Islet of Langerhans (tissue), 1 donor: ENCODE results near the gene SYCE1L.
A peak's percentile ranks its signal among the peaks of the same experiment; 100 is the strongest.
"Not testable (repeated sequence)": the region's sequence is repeated elsewhere in the genome, so short reads cannot be mapped to it uniquely, and the experiment has no call there.

Source experiments
- FAIRE-seq: peaks from one replicate; lab custom pipeline; 2011; peaks lifted over from hg19 to GRCh38; lab: Jason Lieb, UNC

SYCE1L gene

GRCh38 chr16:77199211-77199610, at the start of gene SYCE1L:
TSS of gene SYCE1L (plus strand) at chr16:77199408. CDS start at chr16:77199452, 44 bp downstream.
- no peak for FAIRE-seq

- no peak for FAIRE-seq
Observed at GRCh38 chr16:77157346-77158058, 41.7 kb upstream of the SYCE1L start.

- FAIRE-seq = no peak
Observed at GRCh38 chr16:77158293-77158692, 40.9 kb upstream of the SYCE1L start.

- no peak for FAIRE-seq
Observed at GRCh38 chr16:77165006-77165405, 34.2 kb upstream of the SYCE1L start.

- FAIRE-seq = not testable (repeated sequence)
Observed at GRCh38 chr16:77165536-77166236, 33.5 kb upstream of the SYCE1L start.

GRCh38 chr16:77166726-77167125, 32.5 kb upstream of the SYCE1L start:
- FAIRE-seq = no peak

- no peak for FAIRE-seq
Observed at GRCh38 chr16:77168901-77169300, 30.3 kb upstream of the SYCE1L start.

- no peak for FAIRE-seq
Observed at GRCh38 chr16:77169650-77170236, 29.5 kb upstream of the SYCE1L start.

GRCh38 chr16:77170805-77171204, 28.4 kb upstream of the SYCE1L start:
- no peak for FAIRE-seq

- FAIRE-seq = peak; percentile 99
Observed at GRCh38 chr16:77171745-77172635, 27.2 kb upstream of the SYCE1L start.

GRCh38 chr16:77172951-77173350, 26.3 kb upstream of the SYCE1L start:
- no peak for FAIRE-seq

GRCh38 chr16:77183137-77183536, 16.1 kb upstream of the SYCE1L start:
- no peak for FAIRE-seq

GRCh38 chr16:77186298-77186697, 12.9 kb upstream of the SYCE1L start:
- FAIRE-seq = not testable (repeated sequence)

- no peak for FAIRE-seq
Observed at GRCh38 chr16:77190190-77190477, 9.1 kb upstream of the SYCE1L start.

GRCh38 chr16:77190478-77191258, 8.5 kb upstream of the SYCE1L start, which contains the start of gene MON1B:
TSS of gene MON1B (plus strand) at chr16:77191190. CDS start at chr16:77191486, 296 bp downstream.
- FAIRE-seq = peak; percentile 94

- no peak for FAIRE-seq
Observed at GRCh38 chr16:77191259-77191969, 7.8 kb upstream of the SYCE1L start.

GRCh38 chr16:77193377-77193776, 5.8 kb upstream of the SYCE1L start:
- no peak for FAIRE-seq

- FAIRE-seq = no peak
Observed at GRCh38 chr16:77194295-77195231, 4.6 kb upstream of the SYCE1L start.

- no peak for FAIRE-seq
Observed at GRCh38 chr16:77195411-77195810, 3.8 kb upstream of the SYCE1L start.

- no peak for FAIRE-seq
Observed at GRCh38 chr16:77197747-77198146, 1.5 kb upstream of the SYCE1L start.
